H1 (cell line): ENCODE data around the gene LRRC15. TPM values are rescaled to one million over a fixed set of nuclear protein-coding genes. Genes with fewer than 3 reads are reported as not detected.
A peak's percentile ranks its signal among the peaks of the same experiment; 100 is the strongest.

Experiments
- CTCF ChIA-PET: fragments of 300-600 bp; sonication (Branson Sonifier 250); formaldehyde crosslinking; loops from one replicate; lab custom pipeline; 2021; ENCODE audit not compliant: partially characterized antibody; lab: Charles Lee
- POLR2A ChIA-PET: fragments of 300-600 bp; sonication (Branson Sonifier 250); formaldehyde crosslinking; loops from one replicate; lab custom pipeline; 2021; ENCODE audit warnings: inconsistent platforms; ENCODE audit not compliant: partially characterized antibody; lab: Charles Lee
- DNase-seq, 2 experiments: peaks; one replicate each; pipeline versions ENCODE4 v3.0.0 to v3.0.0-alpha.2; 2010 to 2022; ENCODE audit warnings: low spot score in 2 of 2, low read depth in 1 of 2, mixed read lengths in 1 of 2
- FAIRE-seq: peaks from 2 replicates; lab custom pipeline; 2011; peaks lifted over from hg19 to GRCh38; lab: Jason Lieb, UNC
- H2AFZ ChIP-seq: 2 replicates; pipeline ENCODE4 v1.8.1; 2012; ENCODE audit warnings: low read length, inconsistent platforms
- H2AK5ac ChIP-seq: 2 replicates; pipeline ENCODE4 v1.6.1; 2013; ENCODE audit warnings: low read depth, low read length
- H2BK120ac ChIP-seq: replicated peaks from 2 replicates; pipeline ENCODE3; 2013; ENCODE audit warnings: low read depth, low read length, inconsistent platforms
- H2BK12ac ChIP-seq: 2 replicates; pipeline ENCODE4 v1.6.1; 2013; ENCODE audit warnings: low read depth, low read length
- H2BK15ac ChIP-seq: 2 replicates; pipeline ENCODE4 v1.6.1; 2013; ENCODE audit warnings: low read length
- H2BK20ac ChIP-seq: 2 replicates; pipeline ENCODE4 v1.6.1; 2013; ENCODE audit warnings: low read length
- H2BK5ac ChIP-seq: 2 replicates; pipeline ENCODE4 v1.6.1; 2013; ENCODE audit warnings: low read depth, low read length
- H3K14ac ChIP-seq: 2 replicates; pipeline ENCODE4 v1.6.1; 2013; ENCODE audit warnings: inconsistent platforms; ENCODE audit not compliant: insufficient read length
- H3K18ac ChIP-seq: 2 replicates; pipeline ENCODE4 v1.6.1; 2013; ENCODE audit warnings: low read length; ENCODE audit errors: extremely low read depth
- H3K23ac ChIP-seq: 2 replicates; pipeline ENCODE4 v1.6.1; 2013; ENCODE audit warnings: inconsistent platforms; ENCODE audit not compliant: insufficient read length
- H3K23me2 ChIP-seq: 2 replicates; pipeline ENCODE4 v1.6.1; 2013; ENCODE audit warnings: low read depth, low read length
- H3K27ac ChIP-seq: 2 replicates; pipeline ENCODE4 v1.6.1; 2011; ENCODE audit warnings: low read depth, low read length, inconsistent platforms
- H3K27me3 ChIP-seq, 4 experiments: replicated peaks in 1 of 4; 1 replicate in 1 of 4; 2 replicates in 3 of 4; pipeline versions ENCODE4 v1.6.1 to v1.8.1; 2011 to 2013; ENCODE audit warnings: low read length in 3 of 4, mild to moderate bottlenecking in 3 of 4, inconsistent platforms in 2 of 4, mixed read lengths in 2 of 4, moderate library complexity in 1 of 4; ENCODE audit not compliant: control insufficient read depth in 3 of 4, insufficient read depth in 3 of 4; ENCODE audit errors: extremely low read depth in 1 of 4
- H3K36me3 ChIP-seq, 4 experiments: 2 replicates each; pipeline versions ENCODE4 v1.6.1 to v1.8.1; 2011 to 2013; ENCODE audit warnings: mild to moderate bottlenecking in 4 of 4, low read length in 3 of 4, moderate library complexity in 2 of 4, control low read depth in 1 of 4, inconsistent platforms in 1 of 4; ENCODE audit not compliant: insufficient read depth in 4 of 4, control insufficient read depth in 2 of 4
- H3K4ac ChIP-seq: replicated peaks from 2 replicates; pipeline ENCODE3; 2013; ENCODE audit warnings: low read length, low read depth, mixed read lengths, inconsistent platforms; ENCODE audit not compliant: insufficient read length
- H3K4me1 ChIP-seq, 4 experiments: replicated peaks in 1 of 4; 1 replicate in 1 of 4; 2 replicates in 3 of 4; pipeline versions ENCODE4 v1.6.1 to v1.8.1; 2011 to 2013; ENCODE audit warnings: low read length in 3 of 4, inconsistent platforms in 2 of 4, mixed read lengths in 1 of 4; ENCODE audit not compliant: insufficient read depth in 4 of 4, control insufficient read depth in 3 of 4
- H3K4me2 ChIP-seq, 2 experiments: 2 replicates each; pipeline versions ENCODE4 v1.6.1 to v1.8.1; 2011 to 2013; ENCODE audit warnings: low read depth in 2 of 2, low read length in 2 of 2, control low read depth in 1 of 2, inconsistent platforms in 1 of 2, mild to moderate bottlenecking in 1 of 2; ENCODE audit not compliant: insufficient read depth in 1 of 2
- H3K4me3 ChIP-seq, 4 experiments: fragments of 200-600, 300-600 bp in 1 of 4; sonication (generic), shearing (Covaris generic), sonication (Bioruptor Twin) in 1 of 4; 2 replicates each; pipeline versions ENCODE4 v1.5.1 to v1.8.1; 2011 to 2016; ENCODE audit warnings: low read length in 4 of 4, low read depth in 3 of 4, control low read depth in 2 of 4, inconsistent platforms in 2 of 4, mild to moderate bottlenecking in 2 of 4, mixed read lengths in 1 of 4, moderate library complexity in 1 of 4; ENCODE audit not compliant: insufficient read depth in 2 of 4; ENCODE audit errors: extremely low read depth in 1 of 4
- H3K56ac ChIP-seq: replicated peaks from 2 replicates; pipeline ENCODE3; 2013; ENCODE audit warnings: low read depth, mild to moderate bottlenecking, mixed read lengths, low read length, inconsistent platforms; ENCODE audit not compliant: insufficient read length
- H3K79me1 ChIP-seq: 2 replicates; pipeline ENCODE4 v1.6.1; 2013; ENCODE audit warnings: low read depth, low read length, control low read depth
- H3K79me2 ChIP-seq, 2 experiments: 2 replicates each; pipeline versions ENCODE4 v1.6.1 to v1.8.1; 2012 to 2013; ENCODE audit warnings: low read length in 2 of 2, mild to moderate bottlenecking in 2 of 2, inconsistent platforms in 1 of 2; ENCODE audit not compliant: insufficient read depth in 2 of 2, control insufficient read depth in 1 of 2
- H3K9ac ChIP-seq, 4 experiments: replicated peaks in 1 of 4; 1 replicate in 1 of 4; 2 replicates in 3 of 4; pipeline versions ENCODE4 v1.6.1 to v1.8.1; 2011 to 2013; ENCODE audit warnings: low read depth in 3 of 4, low read length in 3 of 4, control low read depth in 2 of 4, mild to moderate bottlenecking in 2 of 4, moderate library complexity in 2 of 4, inconsistent platforms in 1 of 4; ENCODE audit errors: extremely low read depth in 1 of 4
- H3K9me3 ChIP-seq, 2 experiments: 2 replicates each; pipeline versions ENCODE4 v1.6.1 to v1.8.1; 2012 to 2013; ENCODE audit warnings: mild to moderate bottlenecking in 2 of 2, moderate library complexity in 2 of 2, control low read depth in 1 of 2, inconsistent platforms in 1 of 2, low read depth in 1 of 2, low read length in 1 of 2, mixed read lengths in 1 of 2; ENCODE audit not compliant: insufficient read depth in 2 of 2
- H4K20me1 ChIP-seq, 2 experiments: replicated peaks in 1 of 2; 2 replicates each; pipeline versions ENCODE3 to v1.8.1; 2011 to 2013; ENCODE audit warnings: inconsistent platforms in 2 of 2, low read length in 2 of 2, mild to moderate bottlenecking in 1 of 2; ENCODE audit not compliant: insufficient read depth in 2 of 2, control insufficient read depth in 1 of 2
- H4K5ac ChIP-seq: 2 replicates; pipeline ENCODE4 v1.6.1; 2013; ENCODE audit warnings: low read length, low read depth, mixed read lengths, inconsistent platforms; ENCODE audit not compliant: insufficient read length
- H4K8ac ChIP-seq: 2 replicates; pipeline ENCODE4 v1.8.0; 2013; ENCODE audit warnings: mild to moderate bottlenecking, moderate library complexity, low read length, inconsistent platforms; ENCODE audit not compliant: insufficient read depth; ENCODE audit errors: extremely low read depth
- H4K91ac ChIP-seq: replicated peaks from 2 replicates; pipeline ENCODE3; 2013; ENCODE audit warnings: low read length, mixed read lengths, inconsistent platforms; ENCODE audit not compliant: insufficient read length
- ATF2 ChIP-seq: IDR thresholded peaks from 2 replicates; pipeline ENCODE4 v1.6.1; 2012; ENCODE audit warnings: low read length, inconsistent platforms
- BACH1 ChIP-seq: IDR thresholded peaks from 2 replicates; pipeline ENCODE4 v1.6.1; 2012; ENCODE audit warnings: low read length, improper control_type of control experiment
- E2F6 ChIP-seq: IDR thresholded peaks from 2 replicates; pipeline ENCODE4 v1.6.1; 2012; ENCODE audit warnings: inconsistent platforms
- GABPA ChIP-seq: IDR thresholded peaks from 2 replicates; pipeline ENCODE4 v1.6.1; 2011; ENCODE audit warnings: mild to moderate bottlenecking, low read length, moderate library complexity, borderline replicate concordance; ENCODE audit not compliant: insufficient read depth
- MAFK ChIP-seq: IDR thresholded peaks from 2 replicates; pipeline ENCODE4 v1.6.1; 2012; ENCODE audit warnings: low read depth, mild to moderate bottlenecking, improper control_type of control experiment, low read length
- NANOG ChIP-seq: IDR thresholded peaks from 2 replicates; pipeline ENCODE4 v1.6.1; 2011; ENCODE audit warnings: low read length, low read depth, mild to moderate bottlenecking, inconsistent platforms; ENCODE audit not compliant: insufficient read depth, poor library complexity, severe bottlenecking
- POLR2AphosphoS5 ChIP-seq: IDR thresholded peaks from 2 replicates; pipeline ENCODE4 v1.6.1; 2011; ENCODE audit warnings: low read depth, low read length
- POU5F1 ChIP-seq: IDR thresholded peaks from 2 replicates; pipeline ENCODE4 v1.6.1; 2011; ENCODE audit warnings: low read depth, mild to moderate bottlenecking, low read length, moderate library complexity
- RXRA ChIP-seq: IDR thresholded peaks from 2 replicates; pipeline ENCODE4 v1.6.1; 2011; ENCODE audit warnings: low read depth, mild to moderate bottlenecking, low read length, moderate library complexity; ENCODE audit not compliant: insufficient read depth
- SIX5 ChIP-seq: IDR thresholded peaks from 2 replicates; pipeline ENCODE4 v1.6.1; 2011; ENCODE audit warnings: mild to moderate bottlenecking, low read depth, low read length
- TAF1 ChIP-seq: IDR thresholded peaks from 2 replicates; pipeline ENCODE4 v1.6.1; 2011; ENCODE audit warnings: mild to moderate bottlenecking, low read depth, low read length
- WGBS, 2 experiments: shearing (Covaris generic) in 1 of 2; methylation state at CpG; one replicate each; pipeline versions ENCODE4 v1.1.6 to v1.1.7; 2013 to 2015; ENCODE audit warnings: low lambda C conversion rate in 2 of 2, mixed read lengths in 2 of 2, inconsistent platforms in 1 of 2, low coverage in 1 of 2, missing lambda C conversion rate in 1 of 2; ENCODE audit not compliant: insufficient replicate concordance in 2 of 2, insufficient coverage in 1 of 2, insufficient read length in 1 of 2; ENCODE audit errors: extremely low coverage in 1 of 2, missing lambda C conversion rate in 1 of 2; 5-methylcytosine and 5-hydroxymethylcytosine counted together
- polyA plus RNA-seq, 7 experiments: library from polyadenylated mRNA; depleted of rRNA in 3 of 7; stranded (reverse) in 5 of 7; unstranded in 2 of 7; fragments of >200 nt in 5 of 7; fragments of 200-250 nt in 2 of 7; gene quantifications; 1 replicate in 5 of 7; 2 replicates in 1 of 7; 4 replicates in 1 of 7; pipeline versions ENCODE4 v1.2.1 to v1.2.3, GENCODE V29; 2011 to 2013; ENCODE audit warnings: missing spikeins in 2 of 7, mixed read lengths in 2 of 7
- total RNA-seq: library from RNA; stranded (reverse); fragmentation: NEBNext Ultra II Directional; extraction: Animal tissue kit (Norgen Biotek cat#: 25700); gene quantifications from 2 replicates; pipeline ENCODE4 v1.2.1, GENCODE V29; 2021

Gene LRRC15
- total and polyA plus RNA-seq, 2 of the 8 experiments (the other 6 are each of a cell fraction or from before 2014, with no cell fraction given): 0.15 to 0.37 TPM

GRCh38 chr3:194307849-194308248, 61.7 kb downstream of the LRRC15 start:
- no peak overlapping the region for H2BK12ac ChIP-seq
- H2BK120ac ChIP-seq: no peak overlapping the region
- H3K23me2 ChIP-seq: peaks cover 2% of the 10 kb centered on the region; the same call in 1 of the 2 replicates
- no peaks in the 10 kb centered on the region for H3K36me3 ChIP-seq
- no peak overlapping the region for H3K4me3 ChIP-seq
- no peak overlapping the region for H3K27ac ChIP-seq
- no peak overlapping the region for H3K4ac ChIP-seq
- H2AFZ ChIP-seq: no peak overlapping the region
- H4K8ac ChIP-seq: no peak overlapping the region; the same call in 1 of the 2 replicates
- H4K20me1 ChIP-seq: no peaks in the 10 kb centered on the region
- H3K27me3 ChIP-seq: peaks cover 0 to 4% (median under 1%) of the 10 kb centered on the region in 4 experiments; a peak in 2 of 7 replicates
- ChIA-PET POLR2A (interaction anchor here (1.2 to 4.8 kb wide), 2 partner anchors 10 to 103 kb away, joined by 3 to 28 read pairs; no protein-coding TSS in a partner anchor), CTCF (interaction anchor here (0.6 to 3.5 kb wide), 5 partner anchors 9 to 147 kb away, joined by 3 to 13 read pairs (median 3); no protein-coding TSS in a partner anchor)
- DNase-seq (no peak), FAIRE-seq (no peak)
- H3K9ac ChIP-seq: no peak overlapping the region
- H3K56ac ChIP-seq: no peak overlapping the region
- no peaks in the 10 kb centered on the region for H3K79me2 ChIP-seq
- WGBS, 2 experiments: 91% methylated on average over 8 of the region's 8 CpGs; no CpG with 5 or more reads in 1 of the 2 experiments
- no peak overlapping the region for H3K4me2 ChIP-seq
- no peak overlapping the region for H2BK5ac ChIP-seq
- no peaks in the 10 kb centered on the region for H3K79me1 ChIP-seq
- peaks cover 4 to 26% (median 17%) of the 10 kb centered on the region in 4 experiments for H3K4me1 ChIP-seq
- no peak overlapping the region for H3K14ac ChIP-seq
- no peaks in the 10 kb centered on the region for H3K9me3 ChIP-seq
- H4K91ac ChIP-seq: no peak overlapping the region
- 0 out of 2 replicates have a peak overlapping the region, but pooled peaks have one; percentile 55 for H2BK15ac ChIP-seq
- H3K18ac ChIP-seq: 0 out of 2 replicates have a peak overlapping the region, but pooled peaks have one; percentile 10
- H2AK5ac ChIP-seq: no peak overlapping the region
- 0 out of 2 replicates have a peak overlapping the region, but pooled peaks have one; percentile 55 for H2BK20ac ChIP-seq
- H3K23ac ChIP-seq: no peak overlapping the region
- H4K5ac ChIP-seq: no peak overlapping the region
- TF ChIP-seq SIX5 (no peak), RXRA (no peak), E2F6 (no peak), MAFK (no peak), GABPA (no peak), NANOG (no peak), POLR2AphosphoS5 (no peak), TAF1 (no peak), ATF2 (no peak), BACH1 (no peak), POU5F1 (no peak)
